HCT116 (cell line): ENCODE data around the gene PLXDC1.

Experiments
- ATF3 ChIP-seq: IDR thresholded peaks from 2 replicates; pipeline ENCODE4 v1.6.1; 2012
- CBX3 ChIP-seq: IDR thresholded peaks from 2 replicates; pipeline ENCODE4 v1.6.1; 2012; ENCODE audit warnings: low read depth
- CEBPB ChIP-seq: IDR thresholded peaks from 2 replicates; pipeline ENCODE4 v1.6.1; 2012; ENCODE audit warnings: low read depth
- CTCF ChIP-seq, 3 experiments: fragments of 200-600 bp in 1 of 3; sonication (generic) in 1 of 3; IDR thresholded peaks in 2 of 3; conservative IDR thresholded peaks in 1 of 3; 2 replicates each; pipeline ENCODE4 v1.5.1; 2012 to 2017; ENCODE audit warnings: low read depth in 2 of 3, low read length in 2 of 3, antibody characterized with exemption in 1 of 3, borderline replicate concordance in 1 of 3, control low read depth in 1 of 3, mild to moderate bottlenecking in 1 of 3, mixed read lengths in 1 of 3, mixed run types in 1 of 3, moderate library complexity in 1 of 3; ENCODE audit not compliant: insufficient read depth in 1 of 3
- EZH2phosphoT487 ChIP-seq: fragments of 200-600 bp; IDR thresholded peaks from 2 replicates; pipeline ENCODE4 v1.6.1; 2018; ENCODE audit warnings: antibody characterized with exemption, borderline replicate concordance
- POLR2A ChIP-seq: IDR thresholded peaks from 2 replicates; pipeline ENCODE4 v1.7.0; 2011; ENCODE audit warnings: borderline replicate concordance; ENCODE audit not compliant: insufficient read depth, insufficient read length; ENCODE audit errors: extremely low read depth
- RAD21 ChIP-seq: IDR thresholded peaks from 2 replicates; pipeline ENCODE4 v1.6.1; 2012; ENCODE audit warnings: low read depth, mild to moderate bottlenecking
- SIN3A ChIP-seq: IDR thresholded peaks from 2 replicates; pipeline ENCODE4 v1.6.1; 2012; ENCODE audit warnings: low read depth
- YY1 ChIP-seq: IDR thresholded peaks from 2 replicates; pipeline ENCODE4 v1.6.1; 2011; ENCODE audit warnings: low read length, low read depth, moderate library complexity, mild to moderate bottlenecking; ENCODE audit not compliant: insufficient replicate concordance; ENCODE audit errors: extremely low read depth
- ZBTB33 ChIP-seq: IDR thresholded peaks from 2 replicates; pipeline ENCODE4 v1.6.1; 2011; ENCODE audit warnings: mild to moderate bottlenecking, low read length, moderate library complexity; ENCODE audit not compliant: insufficient replicate concordance; ENCODE audit errors: extremely low read depth
- TF ChIP-seq, protein P1 (sequence below): IDR thresholded peaks from 2 replicates; pipeline ENCODE4 v1.6.1; 2012

DNA sequence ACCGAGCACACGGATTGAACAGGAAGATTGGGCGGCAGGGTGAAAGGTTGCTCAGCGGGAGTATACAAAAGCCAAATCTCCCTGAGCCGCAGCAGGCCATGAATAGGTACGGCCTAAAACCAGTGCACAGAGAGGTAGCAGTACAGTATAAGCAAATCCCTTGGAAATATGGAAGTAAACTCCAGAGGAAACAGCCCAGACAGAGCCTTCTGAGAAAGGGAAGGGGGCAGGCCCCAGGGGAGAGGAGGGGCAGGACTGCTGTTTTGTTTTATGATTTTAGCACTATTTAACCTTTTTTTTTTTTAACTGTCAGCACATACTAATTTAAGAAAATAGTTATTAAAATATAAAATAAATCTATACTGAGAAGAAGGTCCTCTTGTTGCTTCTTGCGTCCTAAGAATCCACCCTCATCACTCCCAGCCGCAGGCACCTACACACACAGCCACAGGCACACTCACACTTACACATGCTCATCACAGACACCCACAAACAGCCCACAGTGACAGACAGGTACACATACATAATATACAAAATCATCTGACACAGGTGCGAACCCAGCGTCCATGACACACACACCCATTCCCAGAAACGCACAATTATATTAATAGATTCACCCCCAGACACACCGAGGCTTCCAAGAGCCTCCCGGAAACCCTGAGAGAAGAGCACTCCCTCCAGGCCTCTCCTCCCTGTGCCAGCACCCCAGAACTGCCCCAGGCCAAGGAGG lies 12.8 kb downstream of the PLXDC1 start:
- TF ChIP-seq CTCF (IDR thresholded peaks at IDR 0.05 in 2 of 3, conservative IDR thresholded peaks at IDR 0.05 in 1 of 3; ENCODE audit: borderline replicate concordance in 1 of 3, insufficient read depth in 1 of 3, low read depth in 2 of 3, low read length in 2 of 3) (no peak), CEBPB (no peak), ZBTB33 (no peak), RAD21 (no peak), EZH2phosphoT487 (no peak), CBX3 (no peak), SIN3A (no peak), YY1 (no peak), ATF3 (no peak), POLR2A (no peak)
- TF ChIP-seq, protein P1, sequence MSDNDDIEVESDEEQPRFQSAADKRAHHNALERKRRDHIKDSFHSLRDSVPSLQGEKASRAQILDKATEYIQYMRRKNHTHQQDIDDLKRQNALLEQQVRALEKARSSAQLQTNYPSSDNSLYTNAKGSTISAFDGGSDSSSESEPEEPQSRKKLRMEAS, result no peak
